ENCODE measurements around the gene FRMPD4.
"Not testable (repeated sequence)": the region's sequence is repeated elsewhere in the genome, so short reads cannot be mapped to it uniquely, and the experiment has no call there.

The FRMPD4 gene

GRCh38 chrX:12159799-12160198 lies 21.5 kb downstream of the FRMPD4 start:
- TF ChIP-seq CTCF (conservative IDR thresholded peaks at IDR 0.05; ENCODE audit: low read depth, low read length), result no peak
- no peak for DNase-seq (ENCODE audit: low read depth)
- H3K4me3 ChIP-seq (ENCODE audit: low read length), result no peak overlapping the region

GRCh38 chrX:12162420-12162819 lies 24.1 kb downstream of the FRMPD4 start:
- TF ChIP-seq CTCF (conservative IDR thresholded peaks at IDR 0.05; ENCODE audit: low read depth, low read length), result no peak
- DNase-seq (ENCODE audit: low read depth), result no peak
- H3K4me3 ChIP-seq (ENCODE audit: low read length), result no peak overlapping the region

GRCh38 chrX:12164180-12164579 lies 25.9 kb downstream of the FRMPD4 start:
- not testable (repeated sequence) for DNase-seq (ENCODE audit: low read depth); H3K4me3 ChIP-seq (ENCODE audit: low read length)

GRCh38 chrX:12170755-12171154 lies 32.5 kb downstream of the FRMPD4 start:
- H3K4me3 ChIP-seq (ENCODE audit: low read length), result no peak overlapping the region
- no peak for DNase-seq (ENCODE audit: low read depth)
- TF ChIP-seq CTCF (conservative IDR thresholded peaks at IDR 0.05; ENCODE audit: low read depth, low read length), result no peak

GRCh38 chrX:12174358-12174757 lies 36.1 kb downstream of the FRMPD4 start:
- no peak for TF ChIP-seq CTCF (conservative IDR thresholded peaks at IDR 0.05; ENCODE audit: low read depth, low read length)

GRCh38 chrX:12197030-12197429 lies 58.8 kb downstream of the FRMPD4 start:
- DNase-seq (ENCODE audit: low read depth), result no peak
- H3K4me3 ChIP-seq (ENCODE audit: low read length), result no peak overlapping the region
- no peak for TF ChIP-seq CTCF (conservative IDR thresholded peaks at IDR 0.05; ENCODE audit: low read depth, low read length)

More at GRCh38 chrX:12174358-12174757, 36.1 kb downstream of the FRMPD4 start:
- H3K4me3 ChIP-seq (ENCODE audit: low read length), result no peak overlapping the region
- DNase-seq (ENCODE audit: low read depth), result no peak

- no peak for TF ChIP-seq CTCF (conservative IDR thresholded peaks at IDR 0.05; ENCODE audit: low read depth, low read length)
- DNase-seq (ENCODE audit: low read depth), result no peak
- no peak overlapping the region for H3K4me3 ChIP-seq (ENCODE audit: low read length)
Observed at GRCh38 chrX:12206413-12206812, 68.1 kb downstream of the FRMPD4 start.

All from retinal pigment epithelial cell (primary cell).